H4 (cell line): Measurements from ENCODE around the gene ZNF155. TPM values are rescaled to one million over a fixed set of nuclear protein-coding genes. Genes with fewer than 3 reads are reported as not detected.
A peak's percentile ranks its signal among the peaks of the same experiment; 100 is the strongest.

Source experiments
- DNase-seq: peaks from one replicate; pipeline ENCODE4 v3.0.0-alpha.2; 2015; ENCODE audit warnings: low spot score
- total RNA-seq: library from RNA; depleted of rRNA; stranded (reverse); fragments of >200 nt; shearing (Covaris generic); gene quantifications from 2 replicates; pipeline ENCODE4 v1.2.3, GENCODE V29; 2014; rRNA removed

ZNF155 gene
- total RNA-seq, 1 experiment from 2014 or later: 3.4 TPM

GRCh38 chr19:44003461-44004009 is 19.5 kb downstream of the ZNF155 start:
- DNase-seq: no peak

GRCh38 chr19:44005973-44006372 is 22.0 kb downstream of the ZNF155 start:
- no peak for DNase-seq

- DNase-seq: no peak
Observed at GRCh38 chr19:44007473-44007872, 23.5 kb downstream of the ZNF155 start.

- DNase-seq: no peak
Observed at GRCh38 chr19:44010468-44010867, 26.5 kb downstream of the ZNF155 start.

GRCh38 chr19:44019498-44019897 is 35.5 kb downstream of the ZNF155 start:
- DNase-seq: no peak

- DNase-seq: no peak
Observed at GRCh38 chr19:44021221-44021620, 37.2 kb downstream of the ZNF155 start.

- DNase-seq: no peak
Observed at GRCh38 chr19:44024900-44025216, 40.9 kb downstream of the ZNF155 start.

GRCh38 chr19:44025217-44025936 is 41.4 kb downstream of the ZNF155 start, which contains the start of gene ZNF222:
Gene ZNF222 (plus strand): TSS chr19:44025379. CDS start chr19:44025437, 58 bp downstream.
- DNase-seq: peak; percentile 73

GRCh38 chr19:44026622-44027021 is 42.6 kb downstream of the ZNF155 start:
- no peak for DNase-seq

GRCh38 chr19:44032001-44032610 is 48.1 kb downstream of the ZNF155 start:
- no peak for DNase-seq

GRCh38 chr19:44042147-44042546 is 58.2 kb downstream of the ZNF155 start:
- DNase-seq: no peak

Other genes starting within 250 kb of the ZNF155 start
- 7.9 and 14.9 TPM in 2 replicates for gene SMG9, start 229.2 kb upstream of the ZNF155 start, total RNA-seq
- 1.2 and 3.1 TPM in 2 replicates for gene KCNN4, start 203.2 kb upstream of the ZNF155 start, total RNA-seq
- 0.66 TPM in 1 of 2 replicates, not detected in the other for gene LYPD5, start 181.7 kb upstream of the ZNF155 start, total RNA-seq
- gene ZNF283, start 156.9 kb upstream of the ZNF155 start, total RNA-seq: 6.7 and 10.6 TPM in 2 replicates
- gene ZNF404, start 100.2 kb upstream of the ZNF155 start, total RNA-seq: 0.12 and 0.19 TPM in 2 replicates
- gene ZNF45, start 48.9 kb upstream of the ZNF155 start, total RNA-seq: 7.4 and 10.1 TPM in 2 replicates
- 1.1 and 1.8 TPM in 2 replicates for gene ZNF221, start 33.0 kb upstream of the ZNF155 start, total RNA-seq
- 2.0 and 7.8 TPM in 2 replicates for gene ZNF230, start 18.8 kb downstream of the ZNF155 start, total RNA-seq
- gene ZNF222, start 41.2 kb downstream of the ZNF155 start, total RNA-seq: 3.9 and 6.2 TPM in 2 replicates
- gene ZNF223, start 67.8 kb downstream of the ZNF155 start, total RNA-seq: 4.2 TPM in 2 replicates
- gene ZNF284, start 88.0 kb downstream of the ZNF155 start, total RNA-seq: 1.1 and 1.8 TPM in 2 replicates
- 4.7 and 6.0 TPM in 2 replicates for gene ZNF224, start 110.2 kb downstream of the ZNF155 start, total RNA-seq
- gene ZNF225, start 129.2 kb downstream of the ZNF155 start, total RNA-seq: 1.7 and 1.8 TPM in 2 replicates
- 2.7 and 4.2 TPM in 2 replicates for gene ZNF234, start 157.4 kb downstream of the ZNF155 start, total RNA-seq
- 23.0 and 27.9 TPM in 2 replicates for gene ZNF226, start 180.9 kb downstream of the ZNF155 start, total RNA-seq
- 7.5 and 17.9 TPM in 2 replicates for gene ZNF227, start 228.3 kb downstream of the ZNF155 start, total RNA-seq